GM21825 (cell line): ENCODE measurements around the gene USP17L27.
"Not testable (repeated sequence)": the region's sequence is repeated elsewhere in the genome, so short reads cannot be mapped to it uniquely, and the experiment has no call there.

Experiments
- ATAC-seq: cut with Tn5 transposase; IDR thresholded peaks from one replicate; pipeline ENCODE4 v1.9.1; 2021; ENCODE audit warnings: mild to moderate bottlenecking, moderate library complexity; ENCODE audit not compliant: unreplicated experiment

USP17L27 gene

DNA sequence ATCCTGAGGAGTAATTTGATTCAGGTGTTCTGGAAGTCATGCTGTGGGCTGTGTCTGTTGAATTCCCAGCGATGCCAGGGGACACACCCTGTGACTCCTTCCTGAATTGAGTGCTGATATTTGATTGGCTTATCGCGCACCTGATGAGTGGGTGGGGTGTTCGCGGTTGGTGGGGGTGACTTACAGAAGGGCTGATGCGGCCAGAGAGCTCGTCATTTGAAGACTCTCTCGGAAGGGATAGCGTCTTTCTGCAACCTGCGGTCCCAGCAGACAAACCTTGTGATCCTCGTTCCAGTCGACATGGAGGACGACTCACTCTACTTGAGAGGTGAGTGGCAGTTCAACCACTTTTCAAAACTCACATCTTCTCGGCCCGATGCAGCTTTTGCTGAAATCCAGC lies at the start of gene USP17L27:
Gene USP17L27, plus strand, starts transcription at position 301 of the 400 bp plus-strand sequence. Its CDS starts 0 bp downstream, at position 301.
- not testable (repeated sequence) for ATAC-seq

DNA sequence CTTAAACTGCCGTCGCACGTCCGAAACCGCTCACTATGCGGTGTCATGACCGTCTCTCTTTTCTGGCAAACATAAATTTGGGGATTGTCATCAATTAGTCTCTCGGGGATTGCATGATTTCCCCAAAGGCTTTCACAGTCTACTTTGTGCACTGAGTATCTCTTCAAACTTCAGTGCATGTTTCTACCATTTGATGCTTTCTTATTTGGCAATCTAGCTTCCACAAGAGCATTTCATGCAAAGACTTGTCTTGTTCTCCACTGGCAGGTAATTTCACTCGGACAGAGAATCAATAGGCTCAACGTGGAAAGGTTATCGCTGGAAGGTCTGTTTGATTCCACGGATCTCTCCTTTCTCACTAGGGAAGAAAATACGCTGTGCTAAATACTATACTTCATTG lies 19.8 kb upstream of the USP17L27 start:
- ATAC-seq, result not testable (repeated sequence)

DNA sequence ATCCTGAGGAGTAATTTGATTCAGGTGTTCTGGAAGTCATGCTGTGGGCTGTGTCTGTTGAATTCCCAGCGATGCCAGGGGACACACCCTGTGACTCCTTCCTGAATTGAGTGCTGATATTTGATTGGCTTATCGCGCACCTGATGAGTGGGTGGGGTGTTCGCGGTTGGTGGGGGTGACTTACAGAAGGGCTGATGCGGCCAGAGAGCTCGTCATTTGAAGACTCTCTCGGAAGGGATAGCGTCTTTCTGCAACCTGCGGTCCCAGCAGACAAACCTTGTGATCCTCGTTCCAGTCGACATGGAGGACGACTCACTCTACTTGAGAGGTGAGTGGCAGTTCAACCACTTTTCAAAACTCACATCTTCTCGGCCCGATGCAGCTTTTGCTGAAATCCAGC lies 19.1 kb upstream of the USP17L27 start, which contains the start of gene USP17L24:
Gene USP17L24, plus strand, starts transcription at position 301 of the 400 bp plus-strand sequence. Its CDS starts 0 bp downstream, at position 301.
- not testable (repeated sequence) for ATAC-seq

GRCh38 chr4:9329611-9330010 lies 14.3 kb upstream of the USP17L27 start, which contains the start of gene USP17L25:
TSS of gene USP17L25 (plus strand) at chr4:9329911. CDS start at chr4:9329911, 0 bp downstream.
- ATAC-seq, result not testable (repeated sequence)

GRCh38 chr4:9334358-9334757 lies 9.6 kb upstream of the USP17L27 start, which contains the start of gene USP17L26:
TSS of gene USP17L26 (plus strand) at chr4:9334658. CDS start at chr4:9334658, 0 bp downstream.
- ATAC-seq, result not testable (repeated sequence)

- not testable (repeated sequence) for ATAC-seq
Observed at GRCh38 chr4:9339103-9339502, 4.8 kb upstream of the USP17L27 start, which contains the start of gene USP17L5. TSS of gene USP17L5 (plus strand) at chr4:9339403. CDS start at chr4:9339403, 0 bp downstream.

- ATAC-seq, result not testable (repeated sequence)
Observed at GRCh38 chr4:9348593-9348992, 4.6 kb downstream of the USP17L27 start, which contains the start of gene USP17L28. TSS of gene USP17L28 (plus strand) at chr4:9348893. CDS start at chr4:9348893, 0 bp downstream.

GRCh38 chr4:9350866-9351265 lies 6.9 kb downstream of the USP17L27 start:
- not testable (repeated sequence) for ATAC-seq

GRCh38 chr4:9353338-9353737 lies 9.4 kb downstream of the USP17L27 start, which contains the start of gene USP17L29:
TSS of gene USP17L29 (plus strand) at chr4:9353638. CDS start at chr4:9353638, 0 bp downstream.
- not testable (repeated sequence) for ATAC-seq

DNA sequence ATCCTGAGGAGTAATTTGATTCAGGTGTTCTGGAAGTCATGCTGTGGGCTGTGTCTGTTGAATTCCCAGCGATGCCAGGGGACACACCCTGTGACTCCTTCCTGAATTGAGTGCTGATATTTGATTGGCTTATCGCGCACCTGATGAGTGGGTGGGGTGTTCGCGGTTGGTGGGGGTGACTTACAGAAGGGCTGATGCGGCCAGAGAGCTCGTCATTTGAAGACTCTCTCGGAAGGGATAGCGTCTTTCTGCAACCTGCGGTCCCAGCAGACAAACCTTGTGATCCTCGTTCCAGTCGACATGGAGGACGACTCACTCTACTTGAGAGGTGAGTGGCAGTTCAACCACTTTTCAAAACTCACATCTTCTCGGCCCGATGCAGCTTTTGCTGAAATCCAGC lies 18.9 kb downstream of the USP17L27 start, which contains the start of gene USP17L30:
Gene USP17L30, plus strand, starts transcription at position 301 of the 400 bp plus-strand sequence. Its CDS starts 0 bp downstream, at position 301.
- not testable (repeated sequence) for ATAC-seq

DNA sequence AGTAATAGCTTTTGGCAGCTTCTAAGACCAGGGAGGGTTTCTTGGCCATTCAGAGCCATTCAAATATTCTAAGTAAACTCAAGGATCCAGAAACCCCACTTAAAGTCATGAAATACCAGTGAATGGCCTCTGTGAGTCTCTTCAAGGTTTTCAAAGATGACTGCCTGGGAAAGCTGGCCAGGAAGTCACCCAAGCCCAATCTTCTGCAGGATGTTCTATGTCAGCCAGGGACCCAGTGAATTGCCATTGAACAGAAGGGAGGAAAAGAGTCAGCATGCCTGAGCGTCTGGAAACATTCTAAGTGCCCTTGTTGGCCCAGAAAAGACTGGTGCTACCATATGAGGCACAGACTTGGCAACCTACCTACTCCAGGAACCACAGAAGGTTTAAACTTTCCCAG lies 35.9 kb downstream of the USP17L27 start:
- ATAC-seq, result not testable (repeated sequence)

- ATAC-seq, result not testable (repeated sequence)
Observed at GRCh38 chr4:9381012-9381534, 37.1 kb downstream of the USP17L27 start.

- no peak for ATAC-seq
Observed at GRCh38 chr4:9384126-9384525, 40.2 kb downstream of the USP17L27 start.

DNA sequence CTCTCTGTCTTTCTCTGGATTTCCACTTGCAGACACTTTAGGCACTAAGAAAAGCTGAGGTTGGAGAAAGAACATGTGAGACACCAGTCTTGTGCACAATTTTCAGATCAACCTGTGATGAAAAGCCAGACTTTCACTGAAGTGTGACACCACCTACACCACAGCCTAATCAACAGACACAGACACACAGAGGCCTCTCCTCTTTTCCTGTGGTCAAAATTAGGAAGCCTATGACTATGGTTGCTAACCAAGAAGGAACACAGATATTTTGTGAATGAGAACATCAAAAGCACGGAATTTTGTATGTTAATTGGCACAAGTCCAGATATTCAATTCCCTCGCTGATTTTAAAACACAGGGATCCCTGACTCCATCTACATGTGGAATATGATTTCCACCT lies 45.1 kb downstream of the USP17L27 start:
- ATAC-seq, result not testable (repeated sequence)
